Motor neuron (in vitro differentiated cells): ENCODE measurements around the gene DIP2B. TPM values are rescaled to one million over a fixed set of nuclear protein-coding genes. Genes with fewer than 3 reads are reported as not detected.
"Not testable (repeated sequence)": the region's sequence is repeated elsewhere in the genome, so short reads cannot be mapped to it uniquely, and the experiment has no call there.

Experiments
- ATAC-seq, 8 experiments: fragments of 200-7000 bp; cut with Tn5 transposase; replicated peaks in 6 of 8; 2 replicates each; pipeline ENCODE4 v1.8.0; 2021; ENCODE audit warnings: mild to moderate bottlenecking in 8 of 8, moderate library complexity in 8 of 8
- H3K27ac ChIP-seq, 2 donors: fragments of 250-450 bp; sonication (Bioruptor Pico); 2 replicates each; pipeline ENCODE4 v1.9.0; 2021; ENCODE audit warnings: antibody characterized with exemption in 2 of 2, mild to moderate bottlenecking in 2 of 2, moderate library complexity in 1 of 2
- H3K4me1 ChIP-seq, 2 donors: fragments of 250-450 bp; sonication (Bioruptor Pico); replicated peaks in 1 of 2; 2 replicates each; pipeline ENCODE4 v1.6.1; 2021; ENCODE audit warnings: antibody characterized with exemption in 2 of 2, mild to moderate bottlenecking in 2 of 2, moderate library complexity in 1 of 2
- H3K4me3 ChIP-seq, 5 donors: fragments of 250-450 bp; sonication (Bioruptor Pico); 2 replicates each; pipeline ENCODE4 v1.9.0; 2021; ENCODE audit warnings: antibody characterized with exemption in 5 of 5, mild to moderate bottlenecking in 5 of 5, moderate library complexity in 4 of 5
- WGBS, 10 experiments: fragments of 450-650 bp; shearing (Covaris generic); methylation state at CpG; one replicate each; pipeline ENCODE4 v1.0.0; 2022; 5-methylcytosine and 5-hydroxymethylcytosine counted together
- in situ Hi-C, 9 experiments: fragments of 400-800 bp; cut with MboI; loops; one replicate each; pipeline ENCODE4 v1.15.0; 2021; ENCODE audit warnings: low sequenced_read_pairs in 9 of 9, low pct_unique_long_range_greater_than_20kb in 2 of 9; ENCODE audit not compliant: unreplicated experiment in 9 of 9
- total RNA-seq, 8 experiments: library from RNA; unstranded; fragments of 300-600 nt; gene quantifications; 2 replicates each; pipeline versions ENCODE4 v1.2.3 to v1.2.4, GENCODE V29; 2022

DIP2B gene, protein sequence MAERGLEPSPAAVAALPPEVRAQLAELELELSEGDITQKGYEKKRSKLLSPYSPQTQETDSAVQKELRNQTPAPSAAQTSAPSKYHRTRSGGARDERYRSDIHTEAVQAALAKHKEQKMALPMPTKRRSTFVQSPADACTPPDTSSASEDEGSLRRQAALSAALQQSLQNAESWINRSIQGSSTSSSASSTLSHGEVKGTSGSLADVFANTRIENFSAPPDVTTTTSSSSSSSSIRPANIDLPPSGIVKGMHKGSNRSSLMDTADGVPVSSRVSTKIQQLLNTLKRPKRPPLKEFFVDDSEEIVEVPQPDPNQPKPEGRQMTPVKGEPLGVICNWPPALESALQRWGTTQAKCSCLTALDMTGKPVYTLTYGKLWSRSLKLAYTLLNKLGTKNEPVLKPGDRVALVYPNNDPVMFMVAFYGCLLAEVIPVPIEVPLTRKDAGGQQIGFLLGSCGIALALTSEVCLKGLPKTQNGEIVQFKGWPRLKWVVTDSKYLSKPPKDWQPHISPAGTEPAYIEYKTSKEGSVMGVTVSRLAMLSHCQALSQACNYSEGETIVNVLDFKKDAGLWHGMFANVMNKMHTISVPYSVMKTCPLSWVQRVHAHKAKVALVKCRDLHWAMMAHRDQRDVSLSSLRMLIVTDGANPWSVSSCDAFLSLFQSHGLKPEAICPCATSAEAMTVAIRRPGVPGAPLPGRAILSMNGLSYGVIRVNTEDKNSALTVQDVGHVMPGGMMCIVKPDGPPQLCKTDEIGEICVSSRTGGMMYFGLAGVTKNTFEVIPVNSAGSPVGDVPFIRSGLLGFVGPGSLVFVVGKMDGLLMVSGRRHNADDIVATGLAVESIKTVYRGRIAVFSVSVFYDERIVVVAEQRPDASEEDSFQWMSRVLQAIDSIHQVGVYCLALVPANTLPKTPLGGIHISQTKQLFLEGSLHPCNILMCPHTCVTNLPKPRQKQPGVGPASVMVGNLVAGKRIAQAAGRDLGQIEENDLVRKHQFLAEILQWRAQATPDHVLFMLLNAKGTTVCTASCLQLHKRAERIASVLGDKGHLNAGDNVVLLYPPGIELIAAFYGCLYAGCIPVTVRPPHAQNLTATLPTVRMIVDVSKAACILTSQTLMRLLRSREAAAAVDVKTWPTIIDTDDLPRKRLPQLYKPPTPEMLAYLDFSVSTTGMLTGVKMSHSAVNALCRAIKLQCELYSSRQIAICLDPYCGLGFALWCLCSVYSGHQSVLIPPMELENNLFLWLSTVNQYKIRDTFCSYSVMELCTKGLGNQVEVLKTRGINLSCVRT (N-terminal part only)
- total RNA-seq = 10 to 100 TPM; 20.8 to 68.6 (median 29.9) TPM

DNA sequence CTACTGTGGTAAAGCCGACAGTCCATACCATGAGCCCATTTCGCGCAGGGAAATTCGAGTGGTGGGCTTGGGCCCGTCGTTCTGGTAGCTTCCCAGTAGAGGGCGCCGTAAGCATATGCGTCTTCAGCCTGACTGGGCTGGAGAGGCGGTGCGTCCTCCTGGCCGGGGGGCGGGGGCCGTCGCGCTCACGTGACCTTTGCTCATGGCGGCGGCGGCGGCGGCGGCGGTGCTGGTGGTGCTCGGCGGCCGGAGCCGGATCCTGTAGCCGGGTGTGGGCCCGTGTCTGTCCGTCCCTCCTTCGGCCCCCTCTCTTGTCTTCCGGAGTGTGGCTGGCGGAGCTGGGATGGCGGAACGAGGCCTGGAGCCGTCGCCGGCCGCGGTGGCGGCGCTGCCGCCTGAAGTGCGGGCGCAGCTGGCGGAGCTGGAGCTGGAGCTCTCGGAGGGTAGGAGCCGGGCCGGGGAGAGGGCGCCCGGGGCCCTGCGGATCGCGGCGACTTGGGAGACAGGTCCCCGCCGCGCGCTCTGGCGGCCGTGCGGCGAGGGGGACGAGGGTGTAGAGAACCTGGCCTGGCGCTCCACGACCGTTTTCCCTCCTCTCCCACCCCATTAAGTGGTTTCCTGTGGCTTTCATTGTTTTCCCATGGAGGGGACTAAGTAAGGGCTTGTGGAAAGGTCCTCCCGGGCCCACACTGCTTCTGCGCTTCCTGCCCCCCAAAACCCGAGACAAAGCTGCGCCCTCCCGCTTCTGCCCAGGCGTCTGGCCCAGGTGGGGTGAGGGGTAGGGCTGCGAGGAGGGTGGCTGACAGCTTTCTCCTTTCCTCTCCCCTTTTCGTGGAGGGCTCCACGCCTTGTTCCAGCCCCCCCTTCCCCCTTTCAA, at the start of gene DIP2B:
Gene DIP2B, plus strand, starts transcription at position 188 of the 877 bp plus-strand sequence. Its CDS starts 156 bp downstream, at position 344.
- Histone ChIP-seq H3K27ac (peak within 1 kb of the TSS; percentile 89 to 95), H3K4me3 (peak within 1 kb of the TSS; percentile 64 to 99 (median 98)), H3K4me1 (peaks cover 25 to 36% of the 10 kb centered on the region in 2 donors)
- in situ Hi-C loops = loop anchor here in 7 of 9 experiments (10.0 to 25.0 kb wide), 2 partner anchors 130 to 132 kb away; no protein-coding TSS in a partner anchor
- 0 to 3% (median 0%) methylated on average over 1 to 28 of the region's 77 CpGs; no CpG with 5 or more reads in 4 of the 10 experiments for WGBS, 10 experiments
- ATAC-seq = peak; percentile 63 to 90 (median 82)

DNA sequence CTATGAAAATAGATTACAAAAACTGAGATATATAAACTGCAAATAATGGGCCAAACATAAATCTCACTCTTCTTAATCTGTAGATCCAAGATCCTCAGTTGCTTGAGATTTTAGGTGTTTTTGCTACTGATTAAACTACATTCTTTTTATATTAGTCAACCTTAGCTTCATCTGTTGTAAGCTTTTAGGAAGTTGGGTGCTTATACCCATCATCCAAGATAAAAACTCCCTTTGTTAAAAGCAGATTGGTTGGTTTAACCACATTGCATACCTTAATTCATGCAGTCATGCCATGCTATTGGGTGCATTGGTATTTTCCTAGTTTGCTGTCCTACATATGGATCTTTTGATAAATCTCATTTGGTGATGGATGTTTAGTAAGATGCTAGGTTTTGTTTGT, 46.2 kb upstream of the DIP2B start:
- Histone ChIP-seq H3K4me1 (no peaks in the 10 kb centered on the region), H3K4me3 (no peak overlapping the region), H3K27ac (no peak overlapping the region)
- in situ Hi-C loops = no loop called here
- no peak for ATAC-seq

DNA sequence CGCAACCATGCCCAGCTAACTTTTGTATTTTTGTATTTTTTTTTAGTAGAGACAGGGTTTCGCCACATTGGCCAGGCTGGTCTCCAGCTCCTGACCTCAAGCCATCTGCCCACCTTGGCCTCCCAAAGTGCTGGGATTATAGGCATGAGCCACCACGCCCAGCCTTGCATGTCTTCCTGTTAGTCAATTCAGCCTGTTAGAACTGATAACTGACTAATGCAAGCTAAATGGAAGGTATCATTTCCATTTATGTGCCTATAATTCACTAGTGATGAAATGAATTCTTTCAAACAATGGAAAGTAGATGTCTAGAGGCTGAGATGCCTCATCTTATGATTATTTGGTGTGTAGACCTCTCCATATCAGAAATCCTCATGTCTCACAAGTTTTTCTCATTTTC, 37.3 kb upstream of the DIP2B start:
- Histone ChIP-seq H3K4me3 (no peak overlapping the region), H3K4me1 (no peaks in the 10 kb centered on the region), H3K27ac (no peak overlapping the region)
- 58 to 100% (median 93%) methylated on average over 1 to 3 of the region's 3 CpGs for WGBS, 10 experiments
- peak in 1 of 8 experiments; percentile 54 for ATAC-seq
- in situ Hi-C loops = no loop called here

DNA sequence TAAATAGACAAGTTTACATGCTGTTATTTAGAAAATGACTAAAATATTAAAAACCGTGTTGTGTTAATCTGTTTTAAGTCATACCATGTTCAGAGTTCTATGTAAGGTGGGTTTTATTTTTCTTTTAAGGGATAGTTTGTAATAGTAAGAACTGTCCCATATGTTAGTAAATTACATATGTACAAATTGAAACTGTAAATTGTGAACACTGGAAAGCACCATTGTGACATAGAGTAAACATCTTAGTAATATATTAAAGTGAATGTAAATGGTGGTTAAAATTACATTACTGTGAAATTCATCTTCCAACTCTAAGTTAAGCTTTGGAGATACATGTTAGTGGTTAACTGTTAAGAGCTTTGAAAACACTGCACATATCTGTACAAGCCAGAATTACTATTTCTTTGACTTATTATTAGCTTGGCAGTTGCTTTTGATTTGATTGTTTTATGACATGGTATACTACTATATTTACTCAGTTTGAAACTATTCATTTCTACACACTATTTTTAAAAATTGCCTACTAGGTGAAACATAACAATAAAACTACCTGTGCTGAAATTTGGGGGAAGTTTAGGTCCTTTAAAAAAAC, 27.4 kb upstream of the DIP2B start:
- ATAC-seq = peak in 1 of 8 experiments; percentile 44
- in situ Hi-C loops = no loop called here
- Histone ChIP-seq H3K4me1 (no peaks in the 10 kb centered on the region), H3K4me3 (no peak overlapping the region), H3K27ac (no peak overlapping the region)
- 56 to 100% (median 96%) methylated on average over 1 of the region's 1 CpG; no CpG with 5 or more reads in 2 of the 10 experiments for WGBS, 10 experiments

DNA sequence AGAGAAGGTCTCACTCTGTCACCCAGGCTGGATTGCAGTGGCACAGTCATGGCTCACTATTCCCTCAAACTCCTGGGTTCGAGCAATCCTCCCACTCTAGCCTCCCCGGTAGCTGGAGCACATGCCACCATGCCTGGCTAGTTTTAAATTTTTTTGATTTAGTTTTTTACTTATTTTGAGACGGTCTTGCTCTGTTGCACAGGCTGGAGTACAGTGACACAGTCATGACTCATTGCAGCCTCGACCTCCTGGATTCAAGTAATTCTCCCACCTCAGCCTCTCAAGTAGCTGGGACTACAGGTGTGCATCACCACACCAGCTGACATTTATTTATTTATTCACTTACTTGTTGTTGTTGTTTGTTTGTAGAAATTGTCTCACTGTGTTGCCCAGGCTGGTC, 22.2 kb upstream of the DIP2B start:
- 60 to 100% (median 80%) methylated on average over 3 to 4 of the region's 4 CpGs; no CpG with 5 or more reads in 3 of the 10 experiments for WGBS, 10 experiments
- H3K27ac ChIP-seq = no peak overlapping the region
- ATAC-seq = no peak
- H3K4me3 ChIP-seq = no peak overlapping the region
- no peaks in the 10 kb centered on the region for H3K4me1 ChIP-seq
- in situ Hi-C loops = no loop called here

DNA sequence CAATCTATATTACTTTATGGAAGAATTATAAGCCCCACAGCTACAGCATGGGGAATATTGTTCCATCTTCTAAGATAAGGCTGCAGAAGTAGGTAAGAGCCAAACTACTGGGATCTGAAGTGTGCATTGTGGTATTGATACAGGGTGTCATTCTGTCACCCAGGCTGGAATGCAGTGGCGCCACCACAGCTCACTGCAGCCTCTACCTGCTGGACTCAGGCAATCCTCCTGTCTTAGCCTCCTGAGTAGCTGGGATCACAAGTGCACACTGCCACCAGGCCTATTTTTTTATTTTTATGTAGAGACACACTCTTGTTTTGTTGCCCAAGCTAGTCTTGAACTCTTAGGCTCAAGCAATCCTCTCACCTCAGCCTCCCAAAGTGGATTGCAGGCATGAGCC, 21.3 kb upstream of the DIP2B start:
- in situ Hi-C loops = no loop called here
- H3K27ac ChIP-seq = no peak overlapping the region
- no peak for ATAC-seq
- 43 to 100% (median 100%) methylated on average over 1 of the region's 1 CpG; no CpG with 5 or more reads in 6 of the 10 experiments for WGBS, 10 experiments
- H3K4me1 ChIP-seq = no peaks in the 10 kb centered on the region
- no peak overlapping the region for H3K4me3 ChIP-seq

DNA sequence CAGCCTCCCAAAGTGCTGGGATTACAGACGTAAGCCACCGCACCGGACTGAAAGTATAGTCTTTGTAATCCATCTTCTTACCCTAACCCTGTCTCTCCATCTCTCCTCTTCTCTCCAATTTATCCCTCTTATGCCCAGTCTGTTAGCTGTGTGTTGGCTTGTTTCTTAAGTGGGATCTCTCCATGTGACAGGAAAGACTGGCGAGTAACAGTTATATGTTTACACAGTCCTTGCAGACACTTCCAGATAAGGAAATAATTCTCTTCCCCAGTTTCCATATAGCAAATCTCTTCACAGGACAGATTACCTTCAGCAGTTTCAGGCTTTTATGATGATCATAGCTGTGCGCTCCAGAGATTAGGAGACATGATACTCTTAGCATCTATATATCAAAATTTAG, 16.0 kb upstream of the DIP2B start:
- Histone ChIP-seq H3K27ac (no peak overlapping the region), H3K4me3 (no peak overlapping the region), H3K4me1 (no peaks in the 10 kb centered on the region)
- no peak for ATAC-seq
- WGBS, 10 experiments = 80 to 100% (median 92%) methylated on average over 1 to 5 of the region's 5 CpGs; no CpG with 5 or more reads in 3 of the 10 experiments
- in situ Hi-C loops = no loop called here

DNA sequence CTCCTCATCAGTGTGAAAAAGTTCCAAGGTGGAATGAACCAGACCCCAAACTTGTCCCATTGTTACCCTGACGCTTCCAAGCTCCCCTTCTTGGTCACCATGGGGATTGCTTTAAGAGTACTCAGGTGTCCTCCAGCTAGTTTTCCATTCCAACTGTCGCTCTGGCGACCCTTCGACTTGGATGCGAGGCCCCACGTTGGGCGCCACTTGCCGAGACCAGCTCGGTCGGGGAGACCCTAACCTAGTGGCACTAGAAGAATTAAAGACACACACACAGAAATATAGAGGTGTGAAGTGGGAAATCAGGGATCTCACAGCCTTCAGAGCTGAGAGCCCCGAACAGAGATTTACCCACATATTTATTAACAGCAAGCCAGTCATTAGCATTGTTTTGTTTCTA, 6.7 kb upstream of the DIP2B start:
- H3K4me3 ChIP-seq, ATAC-seq, H3K27ac ChIP-seq, in situ Hi-C loops, H3K4me1 ChIP-seq: not testable (repeated sequence)
- WGBS, 10 experiments = 67 to 100% (median 90%) methylated on average over 1 to 7 of the region's 11 CpGs; no CpG with 5 or more reads in 6 of the 10 experiments

DNA sequence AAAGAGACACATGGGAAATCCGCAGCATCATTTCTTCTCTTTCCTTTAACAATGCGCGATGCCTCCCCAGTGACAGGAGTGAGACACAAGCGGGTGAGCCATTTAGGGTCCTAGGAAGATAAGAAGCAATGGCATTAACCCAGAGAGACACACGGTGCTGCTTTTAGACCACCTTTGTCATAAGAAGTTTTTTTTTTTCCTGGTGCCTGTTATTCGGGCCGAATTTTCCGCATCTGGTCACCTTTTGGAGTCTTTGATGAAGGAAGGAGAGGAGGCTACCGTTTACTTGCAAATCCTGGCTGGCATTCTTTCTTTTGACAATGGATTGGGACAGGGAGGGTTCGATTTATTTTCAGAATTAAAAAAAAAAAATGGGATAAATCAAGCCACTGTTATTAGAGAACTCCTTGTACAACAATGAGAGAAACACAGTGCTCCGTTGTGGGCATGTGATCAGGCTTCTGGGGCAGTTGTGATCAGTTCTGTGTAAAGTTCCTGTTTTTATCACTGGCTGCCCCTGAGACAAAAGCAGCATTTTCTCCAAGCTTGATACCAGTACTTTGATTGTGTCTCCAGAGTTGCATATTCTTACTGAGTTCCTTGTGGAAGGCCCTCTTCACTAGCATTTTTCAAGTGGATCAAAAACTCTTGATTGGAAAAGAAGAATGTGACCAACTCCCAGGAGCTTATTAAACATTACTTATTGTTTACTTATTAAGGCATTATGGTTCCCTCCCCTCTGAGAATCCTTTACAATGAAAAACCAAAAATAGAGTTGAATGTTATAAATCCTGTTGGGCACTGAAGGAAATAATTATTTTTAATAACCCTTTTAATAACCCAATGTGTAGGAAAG, 1.1 kb downstream of the DIP2B start:
- in situ Hi-C loops = loop anchor here in 7 of 9 experiments (10.0 to 25.0 kb wide), 2 partner anchors 129 to 131 kb away; no protein-coding TSS in a partner anchor
- peak overlapping the region; percentile 64 to 99 (median 98) for H3K4me3 ChIP-seq
- peak overlapping the region; percentile 89 to 95 for H3K27ac ChIP-seq
- H3K4me1 ChIP-seq = peaks cover 33 to 36% of the 10 kb centered on the region in 2 donors
- WGBS, 10 experiments = 0 to 5% (median 0%) methylated on average over 1 to 11 of the region's 11 CpGs
- peak in 3 of 8 experiments; percentile 11 to 33 (median 15) for ATAC-seq

DNA sequence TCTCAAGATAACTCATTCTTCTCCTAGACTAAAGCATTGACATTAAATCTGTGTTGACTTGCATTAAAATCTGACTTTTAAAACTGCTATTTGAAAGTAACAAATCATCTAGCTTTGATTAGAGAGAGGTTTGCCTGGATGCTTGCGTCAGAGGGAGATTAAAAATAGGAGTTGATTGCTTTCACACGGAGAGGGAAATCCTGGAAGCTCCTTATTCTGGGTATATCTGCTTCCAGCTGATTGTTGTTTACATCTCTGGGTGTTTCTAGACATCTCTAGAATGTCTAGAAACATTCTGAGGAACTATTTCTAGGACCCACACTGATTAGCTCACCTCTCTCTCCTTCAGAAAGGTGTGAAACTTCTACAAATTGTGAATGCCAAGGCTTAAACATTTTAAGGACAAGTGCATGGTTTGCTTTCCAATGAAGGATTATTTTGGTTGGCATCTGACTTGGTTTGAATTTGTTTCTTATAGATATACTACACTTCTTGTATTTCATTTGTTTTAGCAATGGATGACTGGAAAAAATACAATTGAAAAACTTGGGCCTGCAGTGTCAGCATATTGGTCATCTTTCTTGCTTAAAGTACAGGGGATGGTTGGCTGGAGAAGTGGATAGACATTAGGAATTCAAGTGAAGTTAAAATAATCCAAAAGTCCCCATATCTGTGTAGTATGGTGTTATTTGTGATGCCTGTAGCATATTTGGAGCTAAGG, 2.1 kb downstream of the DIP2B start:
- ATAC-seq = no peak
- WGBS, 10 experiments = 20 to 83% (median 36%) methylated on average over 1 to 2 of the region's 2 CpGs; no CpG with 5 or more reads in 1 of the 10 experiments
- Histone ChIP-seq H3K4me1 (peaks cover 33 to 36% of the 10 kb centered on the region in 2 donors), H3K27ac (no peak overlapping the region), H3K4me3 (peak overlapping the region; percentile 64 to 99 (median 98))
- in situ Hi-C loops = loop anchor here in 7 of 9 experiments (10.0 to 25.0 kb wide), 2 partner anchors 128 to 130 kb away; no protein-coding TSS in a partner anchor
